Mesodermal cell (in vitro differentiated cells): ENCODE data around the gene ASTN2.

Experiments used
- H3K27ac ChIP-seq: 2 replicates; pipeline ENCODE4 v1.7.0; 2013; ENCODE audit warnings: mild to moderate bottlenecking, low read depth, low read length, moderate library complexity; ENCODE audit not compliant: severe bottlenecking
- H3K36me3 ChIP-seq: 2 replicates; pipeline ENCODE4 v1.7.1; 2013; ENCODE audit warnings: mild to moderate bottlenecking, low read length, moderate library complexity; ENCODE audit not compliant: control insufficient read depth, insufficient read depth
- H3K4me1 ChIP-seq: one replicate; pipeline ENCODE4 v1.7.1; 2013; ENCODE audit warnings: mild to moderate bottlenecking, low read length; ENCODE audit not compliant: insufficient read depth, control insufficient read depth, poor library complexity, severe bottlenecking
- H3K4me3 ChIP-seq: 2 replicates; pipeline ENCODE4 v1.7.0; 2013; ENCODE audit warnings: low read length, control low read depth, mild to moderate bottlenecking; ENCODE audit not compliant: insufficient read depth, poor library complexity, severe bottlenecking; ENCODE audit errors: extremely low read depth
- H3K9me3 ChIP-seq: 2 replicates; pipeline ENCODE4 v1.7.1; 2013; ENCODE audit warnings: mild to moderate bottlenecking, low read length, moderate library complexity; ENCODE audit not compliant: control insufficient read depth
- WGBS, 2 experiments: methylation state at CpG; one replicate each; pipeline ENCODE4 v1.1.5; 2013; ENCODE audit warnings: missing lambda C conversion rate in 2 of 2; ENCODE audit not compliant: insufficient coverage in 2 of 2; 5-methylcytosine and 5-hydroxymethylcytosine counted together

Gene ASTN2

GRCh38 chr9:117247266-117247665 lies 167.6 kb downstream of the ASTN2 start:
- H3K4me1 ChIP-seq, result no peaks in the 10 kb centered on the region
- no peak overlapping the region for H3K4me3 ChIP-seq
- no peaks in the 10 kb centered on the region for H3K36me3 ChIP-seq
- WGBS, 2 experiments, result no CpG with 5 or more reads among the region's 1 CpG
- no peak overlapping the region for H3K27ac ChIP-seq
- no peaks in the 10 kb centered on the region for H3K9me3 ChIP-seq

GRCh38 chr9:117245175-117245829 lies 169.6 kb downstream of the ASTN2 start:
- H3K9me3 ChIP-seq, result no peaks in the 10 kb centered on the region
- no peaks in the 10 kb centered on the region for H3K36me3 ChIP-seq
- WGBS, 2 experiments, result 87 to 99% methylated on average over 7 to 8 of the region's 8 CpGs
- no peak overlapping the region for H3K27ac ChIP-seq
- no peaks in the 10 kb centered on the region for H3K4me1 ChIP-seq
- no peak overlapping the region for H3K4me3 ChIP-seq

GRCh38 chr9:117242082-117242481 lies 172.8 kb downstream of the ASTN2 start:
- no peak overlapping the region for H3K27ac ChIP-seq
- H3K4me3 ChIP-seq, result no peak overlapping the region
- no peaks in the 10 kb centered on the region for H3K36me3 ChIP-seq
- no peaks in the 10 kb centered on the region for H3K4me1 ChIP-seq
- WGBS, 2 experiments, result 80% methylated on average over 2 of the region's 3 CpGs; no CpG with 5 or more reads in 1 of the 2 experiments
- H3K9me3 ChIP-seq, result no peaks in the 10 kb centered on the region

- H3K9me3 ChIP-seq, result no peaks in the 10 kb centered on the region
- no peaks in the 10 kb centered on the region for H3K36me3 ChIP-seq
- no peak overlapping the region for H3K4me3 ChIP-seq
- H3K27ac ChIP-seq, result no peak overlapping the region
- no CpG with 5 or more reads among the region's 1 CpG for WGBS, 2 experiments
- H3K4me1 ChIP-seq, result no peaks in the 10 kb centered on the region
These were observed 175.4 kb downstream of the ASTN2 start for GRCh38 chr9:117239428-117239827.

- Histone ChIP-seq H3K9me3 (no peaks in the 10 kb centered on the region), H3K27ac (no peak overlapping the region), H3K4me1 (no peaks in the 10 kb centered on the region), H3K4me3 (no peak overlapping the region), H3K36me3 (no peaks in the 10 kb centered on the region)
- WGBS, 2 experiments, result 60 to 68% methylated on average over 1 to 4 of the region's 6 CpGs
These were observed 180.8 kb downstream of the ASTN2 start for GRCh38 chr9:117234103-117234502.

- Histone ChIP-seq H3K36me3 (no peaks in the 10 kb centered on the region), H3K9me3 (no peaks in the 10 kb centered on the region), H3K4me1 (no peaks in the 10 kb centered on the region), H3K4me3 (no peak overlapping the region), H3K27ac (no peak overlapping the region)
- WGBS, 2 experiments, result 83 to 92% methylated on average over 1 to 2 of the region's 4 CpGs
These were observed 181.8 kb downstream of the ASTN2 start for GRCh38 chr9:117233016-117233415.

- Histone ChIP-seq H3K36me3 (no peaks in the 10 kb centered on the region), H3K4me3 (no peak overlapping the region), H3K27ac (no peak overlapping the region), H3K9me3 (no peaks in the 10 kb centered on the region), H3K4me1 (no peaks in the 10 kb centered on the region)
- WGBS, 2 experiments, result 100% methylated on average over 1 of the region's 1 CpG; no CpG with 5 or more reads in 1 of the 2 experiments
These were observed 182.6 kb downstream of the ASTN2 start for GRCh38 chr9:117232281-117232680.

- Histone ChIP-seq H3K27ac (no peak overlapping the region), H3K4me3 (no peak overlapping the region), H3K9me3 (no peaks in the 10 kb centered on the region), H3K36me3 (no peaks in the 10 kb centered on the region), H3K4me1 (no peaks in the 10 kb centered on the region)
- 67% methylated on average over 1 of the region's 1 CpG; no CpG with 5 or more reads in 1 of the 2 experiments for WGBS, 2 experiments
These were observed 183.8 kb downstream of the ASTN2 start for GRCh38 chr9:117231012-117231411.

GRCh38 chr9:117224695-117225094 lies 190.2 kb downstream of the ASTN2 start:
- no peak overlapping the region for H3K4me3 ChIP-seq
- peaks cover 7% of the 10 kb centered on the region for H3K4me1 ChIP-seq
- H3K9me3 ChIP-seq, result no peaks in the 10 kb centered on the region
- H3K27ac ChIP-seq, result no peak overlapping the region
- no peaks in the 10 kb centered on the region for H3K36me3 ChIP-seq
- WGBS, 2 experiments, result 76 to 86% methylated on average over 3 to 4 of the region's 4 CpGs

- H3K4me3 ChIP-seq, result no peak overlapping the region
These were observed 195.9 kb downstream of the ASTN2 start for GRCh38 chr9:117218951-117219350.

GRCh38 chr9:117214416-117214815 lies 200.4 kb downstream of the ASTN2 start:
- no peak overlapping the region for H3K27ac ChIP-seq
- H3K4me1 ChIP-seq, result no peaks in the 10 kb centered on the region
- no peaks in the 10 kb centered on the region for H3K9me3 ChIP-seq
- peaks cover 7% of the 10 kb centered on the region for H3K36me3 ChIP-seq
- WGBS, 2 experiments, result 91 to 94% methylated on average over 23 of the region's 23 CpGs
- H3K4me3 ChIP-seq, result no peak overlapping the region

More at GRCh38 chr9:117218951-117219350, 195.9 kb downstream of the ASTN2 start:
- WGBS, 2 experiments, result 59 to 62% methylated on average over 3 of the region's 3 CpGs
- no peaks in the 10 kb centered on the region for H3K4me1 ChIP-seq
- H3K9me3 ChIP-seq, result no peaks in the 10 kb centered on the region
- H3K36me3 ChIP-seq, result peaks cover 7% of the 10 kb centered on the region
- H3K27ac ChIP-seq, result no peak overlapping the region
